Prostate gland (tissue), 2 donors: ENCODE measurements around the gene CKS2. TPM values are rescaled to one million over a fixed set of nuclear protein-coding genes. Genes with fewer than 3 reads are reported as not detected.
"Not testable (repeated sequence)": the region's sequence is repeated elsewhere in the genome, so short reads cannot be mapped to it uniquely, and the experiment has no call there.

ENCODE experiments used
- DNase-seq: peaks from one replicate; pipeline ENCODE4 v3.0.0-alpha.2; 2019; ENCODE audit warnings: low spot score
- H3K27ac ChIP-seq, 2 donors: fragments of 200-600 bp; sonication (generic); 2 replicates each; pipeline ENCODE4 v1.5.1; 2017 to 2019
- H3K27me3 ChIP-seq: fragments of 200-600 bp; sonication (generic); replicated peaks from 2 replicates; pipeline ENCODE4 v1.5.1; 2019; ENCODE audit not compliant: insufficient read depth
- H3K36me3 ChIP-seq, 2 donors: fragments of 200-600 bp; sonication (generic); 1 replicate in 1 of 2; 2 replicates in 1 of 2; pipeline versions ENCODE4 v1.5.1 to v1.8.1; 2017 to 2019
- H3K4me1 ChIP-seq: fragments of 200-600 bp; sonication (generic); replicated peaks from 2 replicates; pipeline ENCODE4 v1.5.1; 2019
- H3K4me3 ChIP-seq, 2 donors: fragments of 200-600 bp; sonication (generic); 2 replicates each; pipeline ENCODE4 v1.5.1; 2017 to 2019
- H3K9me3 ChIP-seq: fragments of 200-600 bp; sonication (generic); 2 replicates; pipeline ENCODE4 v1.5.1; 2017
- CTCF ChIP-seq, 4 experiments: fragments of 200-600 bp in 2 of 4; fragments of 450-650 bp in 2 of 4; sonication (generic) in 2 of 4; IDR thresholded peaks; 1 replicate in 3 of 4; 2 replicates in 1 of 4; pipeline ENCODE4 v1.5.1; 2016 to 2019; ENCODE audit warnings: antibody characterized with exemption in 4 of 4, mild to moderate bottlenecking in 2 of 4, moderate library complexity in 2 of 4
- POLR2A ChIP-seq: fragments of 450-650 bp; IDR thresholded peaks from one replicate; pipeline ENCODE4 v1.6.1; 2016; ENCODE audit warnings: antibody characterized with exemption, mild to moderate bottlenecking
- POLR2AphosphoS5 ChIP-seq: sonication (generic); formaldehyde crosslinking; IDR thresholded peaks from one replicate; pipeline ENCODE4 v1.6.1; 2017; ENCODE audit warnings: antibody characterized with exemption
- WGBS: methylation state at CpG from one replicate; pipeline ENCODE4 v1.1.5; 2018; 5-methylcytosine and 5-hydroxymethylcytosine counted together
- intact Hi-C: fragments of 100-400 bp; cut with DNase I; formaldehyde crosslinking; loops from one replicate; pipeline ENCODE4 v1.14.2; 2022
- total RNA-seq, 2 donors: library from RNA; depleted of rRNA; stranded (reverse); fragments of >200 nt; gene quantifications; one replicate each; pipeline ENCODE4 v1.1.0, GENCODE V29; 2016

The CKS2 gene
- total RNA-seq, 2 donors from 2014 or later: 13.8 to 87.4 TPM

DNA sequence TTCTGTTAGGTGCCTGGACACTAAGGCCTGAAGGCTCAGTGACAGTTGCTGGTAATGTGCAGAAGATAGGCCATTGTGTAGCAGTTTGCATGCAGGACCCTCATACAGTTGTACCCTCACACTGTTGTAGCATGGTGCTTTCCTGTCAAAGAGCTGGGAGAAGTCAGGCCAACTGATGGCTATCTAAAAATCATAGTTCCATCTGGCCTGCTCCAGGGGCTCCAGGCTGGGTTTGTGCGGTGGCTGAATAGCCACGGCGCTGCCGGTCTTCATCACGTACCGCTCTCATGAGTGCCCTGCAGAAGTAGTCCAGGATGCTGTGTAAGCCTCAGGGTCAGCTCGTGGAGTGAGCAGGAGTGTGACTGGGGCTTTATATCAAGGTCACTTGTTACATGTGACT lies 19.5 kb downstream of the CKS2 start:
- Histone ChIP-seq H3K4me1 (no peaks in the 10 kb centered on the region), H3K36me3 (peaks cover 0 to 5% of the 10 kb centered on the region in 2 donors), H3K27ac (no peak overlapping the region), H3K4me3 (no peak overlapping the region), H3K9me3 (no peaks in the 10 kb centered on the region), H3K27me3 (no peaks in the 10 kb centered on the region)
- WGBS: 94% methylated on average over 7 of the region's 7 CpGs
- intact Hi-C loops: no loop called here
- TF ChIP-seq CTCF (IDR thresholded peaks at IDR 0.05) (no peak), POLR2AphosphoS5 (no peak), POLR2A (no peak)
- no peak for DNase-seq

DNA sequence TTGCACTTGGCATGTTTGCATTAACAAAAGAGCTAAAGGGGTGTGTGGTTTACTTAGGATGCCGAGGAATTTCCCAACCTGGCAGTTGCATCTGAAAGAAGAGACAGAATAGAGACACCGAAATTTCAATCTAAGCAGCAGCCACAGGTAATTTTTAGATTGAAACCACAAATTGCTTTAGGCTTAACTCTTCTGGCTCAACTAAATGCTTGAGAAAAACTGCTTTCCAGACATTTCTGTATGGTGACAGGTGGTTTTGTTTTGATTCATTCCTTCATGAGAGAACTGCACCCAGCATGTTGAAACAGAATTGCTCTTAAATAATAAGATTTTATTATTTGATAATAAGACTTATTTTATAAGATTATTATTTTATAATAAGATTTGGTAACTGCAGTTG lies 28.8 kb downstream of the CKS2 start:
- no peaks in the 10 kb centered on the region for H3K27me3 ChIP-seq
- TF ChIP-seq CTCF (IDR thresholded peaks at IDR 0.05) (no peak), POLR2AphosphoS5 (no peak), POLR2A (no peak)
- 51% methylated on average over 2 of the region's 2 CpGs for WGBS
- H3K36me3 ChIP-seq: peaks cover 2 to 7% of the 10 kb centered on the region in 2 donors
- no peaks in the 10 kb centered on the region for H3K9me3 ChIP-seq
- intact Hi-C loops: no loop called here
- no peaks in the 10 kb centered on the region for H3K4me1 ChIP-seq
- H3K4me3 ChIP-seq: no peak overlapping the region
- H3K27ac ChIP-seq: no peak overlapping the region
- no peak for DNase-seq

DNA sequence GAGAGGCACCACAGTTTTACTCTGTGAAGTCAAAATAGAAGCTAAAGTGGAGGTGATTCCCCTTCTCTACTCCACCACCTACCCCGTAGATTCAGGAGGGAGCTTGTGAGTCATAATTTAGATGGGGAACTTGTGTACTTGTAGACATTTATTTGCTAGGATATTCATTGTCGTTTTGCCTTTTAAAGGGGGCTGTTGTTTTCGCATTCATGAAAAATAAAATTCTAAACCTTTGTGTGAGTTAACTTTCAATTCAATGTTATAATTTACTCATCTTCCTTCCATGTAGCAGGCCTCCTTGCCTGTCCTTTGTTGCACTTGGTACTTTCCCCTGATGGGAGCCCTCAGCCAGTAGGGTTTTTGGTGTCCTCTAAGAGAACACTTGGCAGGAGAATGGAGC lies 29.3 kb downstream of the CKS2 start:
- peaks cover 2 to 7% of the 10 kb centered on the region in 2 donors for H3K36me3 ChIP-seq
- intact Hi-C loops: no loop called here
- 86% methylated on average over 3 of the region's 3 CpGs for WGBS

GRCh38 chr9:89342213-89342612 lies 31.2 kb downstream of the CKS2 start:
- intact Hi-C loops: no loop called here
- Histone ChIP-seq H3K36me3 (peaks cover 2 to 7% of the 10 kb centered on the region in 2 donors), H3K4me1 (no peaks in the 10 kb centered on the region), H3K9me3 (no peaks in the 10 kb centered on the region), H3K27me3 (no peaks in the 10 kb centered on the region), H3K4me3 (no peak overlapping the region), H3K27ac (no peak overlapping the region)
- no peak for TF ChIP-seq POLR2AphosphoS5
- no peak for TF ChIP-seq POLR2A
- TF ChIP-seq CTCF (IDR thresholded peaks at IDR 0.05): no peak
- 94% methylated on average over 6 of the region's 6 CpGs for WGBS
- DNase-seq: no peak

More for the DNA sequence above, 29.3 kb downstream of the CKS2 start:
- no peak overlapping the region for H3K27ac ChIP-seq
- H3K27me3 ChIP-seq: no peaks in the 10 kb centered on the region
- no peak overlapping the region for H3K4me3 ChIP-seq
- TF ChIP-seq CTCF (IDR thresholded peaks at IDR 0.05): no peak
- no peaks in the 10 kb centered on the region for H3K4me1 ChIP-seq
- no peak for DNase-seq
- no peaks in the 10 kb centered on the region for H3K9me3 ChIP-seq

GRCh38 chr9:89342948-89343347 lies 32.0 kb downstream of the CKS2 start:
- Histone ChIP-seq H3K36me3 (peaks cover 2 to 8% of the 10 kb centered on the region in 2 donors), H3K27ac (no peak overlapping the region), H3K9me3 (no peaks in the 10 kb centered on the region), H3K4me1 (no peaks in the 10 kb centered on the region), H3K27me3 (no peaks in the 10 kb centered on the region), H3K4me3 (no peak overlapping the region)
- whole genome bisulfite sequencing: 94% methylated on average over 1 of the region's 1 CpG
- intact Hi-C loops: no loop called here
- DNase-seq: no peak
- TF ChIP-seq POLR2AphosphoS5 (no peak), POLR2A (no peak), CTCF (IDR thresholded peaks at IDR 0.05) (no peak)

DNA sequence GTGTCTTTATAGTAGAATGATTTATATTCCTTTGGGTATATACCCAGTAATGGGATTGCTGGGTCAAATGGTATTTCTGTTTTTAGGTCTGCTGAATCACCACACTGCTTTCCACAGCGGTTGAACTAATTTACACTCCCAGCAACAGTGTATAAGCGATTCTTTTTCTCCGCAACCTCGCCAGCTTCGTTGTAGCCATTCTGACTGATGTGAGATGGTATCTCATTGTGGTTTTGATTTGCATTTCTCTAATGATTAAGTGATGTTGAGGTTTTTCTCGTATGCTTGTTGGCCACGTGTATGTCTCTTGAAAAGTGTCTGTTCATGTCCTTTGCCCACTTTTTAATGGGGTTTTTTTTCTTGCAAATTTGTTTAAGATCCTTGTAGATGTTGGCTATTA lies 32.8 kb downstream of the CKS2 start:
- H3K36me3 ChIP-seq, H3K4me1 ChIP-seq, intact Hi-C loops, H3K27me3 ChIP-seq, H3K9me3 ChIP-seq, H3K27ac ChIP-seq, H3K4me3 ChIP-seq, DNase-seq: not testable (repeated sequence)
- 95% methylated on average over 7 of the region's 7 CpGs for WGBS
